HFF-Myc (cell line): Measurements from ENCODE around the gene AGAP3.

Experiments
- DNase-seq: peaks from one replicate; pipeline ENCODE4 v3.0.0-alpha.2; 2011; ENCODE audit warnings: low read depth; ENCODE audit errors: extremely low read depth
- H3K4me3 ChIP-seq: replicated peaks from 2 replicates; pipeline ENCODE4 v1.5.1; 2011; ENCODE audit warnings: low read depth, mild to moderate bottlenecking, control low read depth, low read length
- TF ChIP-seq, protein P1 (sequence below): IDR thresholded peaks from 2 replicates; pipeline ENCODE4 v1.5.1; 2012; ENCODE audit warnings: mild to moderate bottlenecking, low read depth, low read length, control low read depth; ENCODE audit errors: missing control alignments

AGAP3 gene

DNA sequence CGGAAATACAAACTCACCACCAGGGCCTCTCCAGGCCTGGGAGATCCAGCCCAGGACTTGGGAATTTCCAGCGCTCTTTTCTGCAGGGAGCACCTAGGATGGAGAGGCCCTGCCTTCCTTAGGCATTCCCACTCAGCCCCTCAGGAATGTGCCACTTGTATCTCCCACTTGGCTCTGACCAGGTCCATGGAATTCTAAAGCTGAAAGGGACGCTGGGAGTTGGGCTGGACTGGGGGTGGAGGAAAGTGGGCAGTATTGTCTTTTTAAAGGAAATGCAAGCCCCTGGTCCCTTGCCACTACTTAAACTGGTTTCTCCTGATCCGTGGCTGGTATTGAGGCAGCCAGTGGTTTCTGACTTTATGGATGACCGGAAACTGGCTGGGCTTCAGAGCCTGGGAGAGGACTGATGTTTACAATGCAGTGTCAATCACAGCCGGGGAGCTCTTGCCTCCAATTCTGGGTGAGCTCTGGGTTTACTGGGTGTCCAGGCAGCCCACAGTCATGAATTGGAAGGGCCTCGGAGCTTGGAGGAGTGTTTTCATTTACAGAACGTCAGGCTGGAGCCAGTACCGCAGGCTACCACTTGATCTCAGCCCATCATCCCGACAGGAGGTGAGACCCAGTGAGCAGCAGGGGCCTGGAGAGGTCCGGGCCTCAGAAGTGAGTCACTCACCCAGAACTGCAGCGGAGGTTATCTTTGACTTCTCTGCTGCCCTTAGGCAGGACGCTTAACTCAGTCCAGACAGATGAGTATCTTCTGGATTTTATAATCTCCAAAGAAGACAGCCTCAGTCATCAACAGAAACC lies 27.3 kb downstream of the AGAP3 start:
- peak; percentile 22 for DNase-seq
- peak overlapping the region; percentile 9; the same call in 1 of the 2 replicates for H3K4me3 ChIP-seq
- TF ChIP-seq, protein P1, sequence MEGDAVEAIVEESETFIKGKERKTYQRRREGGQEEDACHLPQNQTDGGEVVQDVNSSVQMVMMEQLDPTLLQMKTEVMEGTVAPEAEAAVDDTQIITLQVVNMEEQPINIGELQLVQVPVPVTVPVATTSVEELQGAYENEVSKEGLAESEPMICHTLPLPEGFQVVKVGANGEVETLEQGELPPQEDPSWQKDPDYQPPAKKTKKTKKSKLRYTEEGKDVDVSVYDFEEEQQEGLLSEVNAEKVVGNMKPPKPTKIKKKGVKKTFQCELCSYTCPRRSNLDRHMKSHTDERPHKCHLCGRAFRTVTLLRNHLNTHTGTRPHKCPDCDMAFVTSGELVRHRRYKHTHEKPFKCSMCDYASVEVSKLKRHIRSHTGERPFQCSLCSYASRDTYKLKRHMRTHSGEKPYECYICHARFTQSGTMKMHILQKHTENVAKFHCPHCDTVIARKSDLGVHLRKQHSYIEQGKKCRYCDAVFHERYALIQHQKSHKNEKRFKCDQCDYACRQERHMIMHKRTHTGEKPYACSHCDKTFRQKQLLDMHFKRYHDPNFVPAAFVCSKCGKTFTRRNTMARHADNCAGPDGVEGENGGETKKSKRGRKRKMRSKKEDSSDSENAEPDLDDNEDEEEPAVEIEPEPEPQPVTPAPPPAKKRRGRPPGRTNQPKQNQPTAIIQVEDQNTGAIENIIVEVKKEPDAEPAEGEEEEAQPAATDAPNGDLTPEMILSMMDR = no peak

DNA sequence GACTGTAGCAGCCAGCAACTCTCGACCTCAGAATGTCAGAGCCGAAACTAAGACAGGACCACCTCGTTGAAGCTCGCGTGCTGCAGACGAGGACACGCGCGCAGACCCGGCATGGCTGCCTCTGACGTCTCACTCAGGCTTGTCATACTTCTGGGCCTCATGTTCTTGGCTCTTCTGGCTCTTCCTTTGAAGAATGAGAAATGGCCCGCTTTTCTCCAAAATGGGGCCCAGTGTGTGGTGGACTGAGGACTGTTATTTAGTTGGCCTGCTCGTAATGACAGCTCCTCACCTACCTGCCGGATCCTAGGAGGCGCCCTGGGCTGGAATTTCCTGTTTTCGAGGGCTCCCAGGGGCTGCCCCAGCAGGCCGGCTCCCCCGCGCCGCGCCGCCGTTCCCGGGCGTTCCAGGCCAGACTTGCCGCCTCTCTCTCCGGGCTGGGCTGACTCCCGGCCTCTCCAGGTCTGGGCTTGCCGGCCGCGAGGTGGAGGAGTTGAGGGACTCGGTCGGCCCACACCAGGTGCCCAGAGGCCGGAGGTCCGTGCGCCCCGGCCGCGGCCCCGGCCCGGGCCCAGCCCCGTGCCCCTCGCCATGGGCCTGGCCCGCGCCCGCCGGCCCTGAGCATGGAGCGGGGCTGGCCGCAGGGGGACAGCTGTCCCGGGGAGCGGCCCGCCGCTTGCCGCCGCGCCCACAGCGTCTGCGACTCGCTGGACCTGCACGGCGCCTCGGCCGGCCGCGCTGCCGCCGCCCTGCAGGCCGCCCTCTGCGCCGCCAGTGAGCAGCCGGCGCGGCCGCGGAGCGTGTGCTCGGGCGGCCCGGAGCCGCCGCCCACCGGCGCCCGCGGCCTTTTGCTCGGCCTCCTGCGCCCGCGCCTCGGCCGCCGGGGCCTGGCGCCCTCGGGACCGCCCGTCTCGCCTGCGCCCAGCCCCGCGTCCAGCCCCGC lies 28.1 kb downstream of the AGAP3 start:
- peak overlapping the region; percentile 14; the same call in 1 of the 2 replicates for H3K4me3 ChIP-seq
- DNase-seq = no peak
- TF ChIP-seq, protein P1 = no peak

DNA sequence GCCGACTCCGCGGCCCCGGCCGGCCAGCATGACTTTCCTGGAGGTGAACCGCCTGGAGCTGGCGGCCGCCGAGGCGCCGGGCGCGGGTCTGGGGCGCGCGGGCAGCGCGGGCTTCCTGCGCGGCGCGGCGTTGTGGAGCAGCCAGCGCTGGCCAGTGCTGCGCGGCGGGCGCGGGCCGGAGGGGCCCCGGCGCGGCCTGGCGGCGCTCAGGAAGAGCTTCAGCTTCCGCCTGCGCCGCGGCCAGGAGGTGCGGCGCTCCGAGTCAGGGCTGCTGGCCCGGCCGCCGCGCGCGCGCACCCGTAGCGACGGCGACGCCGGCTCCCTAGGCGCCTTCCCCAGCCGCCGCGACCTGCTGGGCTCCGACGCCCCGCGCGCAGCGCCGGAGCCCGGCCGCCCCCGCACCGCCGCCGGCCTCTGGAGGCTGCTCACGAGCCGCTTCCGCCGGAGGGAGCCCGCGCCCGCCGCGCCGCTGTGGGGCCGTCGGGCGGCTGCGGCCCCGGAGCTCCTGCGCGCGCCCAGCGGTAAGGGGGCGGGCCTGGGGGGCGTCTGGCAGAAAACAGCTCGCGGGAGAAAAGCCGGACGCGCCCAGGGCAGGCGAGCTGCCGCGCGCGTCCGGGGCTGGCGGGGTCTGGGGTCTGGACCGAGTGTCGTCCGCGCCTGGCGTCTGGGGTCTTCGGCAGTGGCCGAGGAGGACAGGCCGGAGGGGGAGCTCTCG lies 29.0 kb downstream of the AGAP3 start:
- no peak for DNase-seq
- no peak overlapping the region for H3K4me3 ChIP-seq
- TF ChIP-seq, protein P1 = no peak

DNA sequence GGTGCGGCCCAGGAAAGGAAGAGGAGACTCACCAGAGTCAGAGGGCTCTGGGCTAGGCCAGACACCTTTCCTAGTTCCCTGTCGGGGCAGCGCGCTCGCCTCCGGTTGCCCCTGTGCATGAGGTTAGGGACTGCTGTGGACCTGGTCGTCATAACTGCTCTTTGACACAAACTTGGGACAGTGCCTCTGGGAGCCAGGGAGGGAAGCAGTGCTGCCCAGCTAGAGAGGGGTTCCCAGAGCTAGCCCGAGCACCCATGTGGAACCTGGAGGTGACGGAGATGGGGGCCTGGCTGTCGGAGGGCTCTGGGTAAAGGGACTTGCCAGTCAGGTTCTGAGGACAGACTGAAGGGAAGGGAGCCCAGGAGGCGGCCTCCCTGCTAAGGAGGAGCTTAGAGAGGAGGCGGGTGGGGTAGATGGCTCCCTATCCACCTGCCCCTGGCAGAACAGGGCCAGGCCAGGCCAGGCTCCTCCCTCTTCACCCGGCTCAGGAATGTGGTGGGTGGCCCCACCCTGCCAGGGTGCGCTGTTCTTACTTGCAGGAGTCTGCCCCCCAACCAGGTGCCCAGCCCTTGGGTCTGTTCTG lies 29.7 kb downstream of the AGAP3 start:
- TF ChIP-seq, protein P1 = no peak
- no peak overlapping the region for H3K4me3 ChIP-seq
- no peak for DNase-seq

DNA sequence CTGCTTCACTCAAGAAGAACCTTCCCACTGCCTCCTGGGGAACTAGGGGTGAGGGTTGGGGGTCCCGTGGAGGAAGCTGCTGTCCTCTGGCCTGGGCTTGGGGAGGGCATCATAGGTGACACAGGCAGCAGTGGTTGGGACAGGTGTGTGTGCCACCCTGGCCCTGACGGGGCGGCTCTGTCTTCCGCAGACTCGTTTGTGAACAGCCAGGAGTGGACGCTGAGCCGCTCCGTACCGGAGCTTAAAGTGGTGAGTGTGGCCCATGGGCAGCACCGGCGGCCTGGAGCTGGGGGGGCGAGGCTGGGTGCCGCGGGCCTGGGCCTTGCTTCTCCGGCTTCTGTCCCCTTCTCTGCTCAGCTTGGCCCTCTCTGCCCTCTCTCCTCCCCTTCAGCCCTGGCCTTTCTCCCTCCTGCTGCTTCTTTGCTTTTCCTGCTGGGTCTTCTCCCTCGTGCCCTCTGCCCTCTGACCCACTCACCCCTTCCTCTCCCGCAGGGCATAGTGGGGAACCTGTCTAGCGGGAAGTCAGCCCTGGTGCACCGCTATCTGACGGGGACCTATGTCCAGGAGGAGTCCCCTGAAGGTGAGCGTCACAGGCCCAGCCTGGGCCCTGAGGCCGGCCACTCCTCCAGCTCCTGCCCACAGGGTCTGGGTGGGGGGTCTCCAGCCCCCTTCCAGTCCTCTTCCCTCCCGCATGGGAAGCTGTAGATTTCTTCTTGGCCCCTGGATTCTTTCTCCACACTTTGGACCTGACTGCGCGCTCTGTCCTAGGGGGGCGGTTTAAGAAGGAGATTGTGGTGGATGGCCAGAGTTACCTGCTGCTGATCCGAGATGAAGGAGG lies 30.5 kb downstream of the AGAP3 start:
- no peak overlapping the region for H3K4me3 ChIP-seq
- TF ChIP-seq, protein P1 = no peak
- no peak for DNase-seq
